Stimulated activated effector memory CD8-positive, alpha-beta T cell treated with anti-CD3 and anti-CD28 coated beads, Interleukin-12 subunit alpha, Interleukin-12 subunit beta, amount 100 ng/mL, for 72 hours (primary cell): ENCODE results near the gene OR5H14.
"Not testable (repeated sequence)": the region's sequence is repeated elsewhere in the genome, so short reads cannot be mapped to it uniquely, and the experiment has no call there.

Experiments
- ATAC-seq: fragments of 150-1000 bp; cut with Tn5 transposase; 2 replicates; pipeline ENCODE4 v1.10.0; 2021
- DNase-seq, 2 donors: peaks; one replicate each; pipeline ENCODE4 v3.0.0; 2021 to 2022; ENCODE audit warnings: low spot score in 2 of 2
- H3K27ac Mint-ChIP-seq: one replicate; pipeline ENCODE4 v1.8.0; 2022; ENCODE audit warnings: mild to moderate bottlenecking, mixed read lengths
- H3K36me3 Mint-ChIP-seq: one replicate; pipeline ENCODE4 v1.8.0; 2022; ENCODE audit warnings: mild to moderate bottlenecking, mixed read lengths
- H3K4me1 Mint-ChIP-seq: one replicate; pipeline ENCODE4 v1.8.0; 2022; ENCODE audit warnings: mixed read lengths
- H3K4me3 Mint-ChIP-seq: one replicate; pipeline ENCODE4 v1.8.0; 2022; ENCODE audit warnings: mild to moderate bottlenecking, mixed read lengths
- H3K9me3 Mint-ChIP-seq: one replicate; pipeline ENCODE4 v1.8.0; 2022; ENCODE audit warnings: mixed read lengths

Gene OR5H14

DNA sequence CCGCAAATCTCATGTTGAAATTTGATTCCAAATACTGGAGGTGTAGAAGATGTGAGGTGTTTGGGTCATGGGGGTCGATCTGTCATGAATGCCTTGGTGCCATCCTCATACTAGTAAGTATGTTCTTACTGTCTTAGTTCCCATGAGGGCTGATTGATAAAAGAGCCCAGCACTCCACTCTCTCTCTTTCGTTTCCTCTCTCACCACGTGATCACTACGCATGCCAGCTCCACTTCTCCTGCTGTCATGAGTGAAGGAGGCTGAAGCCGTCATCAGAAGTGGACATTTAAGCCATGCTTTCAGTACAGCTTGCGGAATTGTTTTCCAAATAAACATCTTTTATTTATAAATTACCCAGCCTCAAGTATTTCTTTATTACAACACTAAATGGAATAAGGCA, 25.3 kb downstream of the OR5H14 start:
- H3K4me1 Mint-ChIP-seq: no peaks in the 10 kb centered on the region
- H3K27ac Mint-ChIP-seq: no peak overlapping the region
- no peak for ATAC-seq
- no peaks in the 10 kb centered on the region for H3K9me3 Mint-ChIP-seq
- H3K36me3 Mint-ChIP-seq: no peaks in the 10 kb centered on the region
- no peak overlapping the region for H3K4me3 Mint-ChIP-seq
- DNase-seq: no peak

DNA sequence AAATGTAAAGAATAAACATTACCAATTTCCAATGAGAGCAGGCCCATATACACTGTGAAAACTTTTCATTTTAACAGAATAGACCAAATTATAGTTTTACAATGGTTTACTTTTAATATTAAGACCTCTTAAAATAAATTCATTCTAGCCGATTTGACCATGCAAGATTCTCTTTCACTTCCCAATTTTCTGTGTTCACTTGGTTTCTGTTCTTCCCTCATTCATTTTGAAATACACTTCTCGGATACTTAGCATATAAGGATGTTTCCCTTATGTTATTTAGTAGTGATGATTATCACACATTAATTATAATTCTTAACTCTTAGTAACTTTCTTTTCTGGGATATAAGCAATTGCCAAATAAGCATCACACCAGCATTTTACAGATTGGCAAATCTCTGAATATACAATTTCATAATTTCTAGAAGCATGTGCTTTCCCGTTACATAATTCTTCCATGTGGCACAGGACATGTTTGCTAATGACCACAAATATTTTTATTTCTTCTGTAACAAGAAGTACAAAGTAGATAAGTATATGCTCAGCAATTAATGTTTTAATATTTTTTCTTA, 33.1 kb downstream of the OR5H14 start:
- ATAC-seq (no peak), DNase-seq (no peak)
- no peaks in the 10 kb centered on the region for H3K9me3 Mint-ChIP-seq
- H3K36me3 Mint-ChIP-seq: no peaks in the 10 kb centered on the region
- no peak overlapping the region for H3K27ac Mint-ChIP-seq
- H3K4me1 Mint-ChIP-seq: no peaks in the 10 kb centered on the region
- no peak overlapping the region for H3K4me3 Mint-ChIP-seq

DNA sequence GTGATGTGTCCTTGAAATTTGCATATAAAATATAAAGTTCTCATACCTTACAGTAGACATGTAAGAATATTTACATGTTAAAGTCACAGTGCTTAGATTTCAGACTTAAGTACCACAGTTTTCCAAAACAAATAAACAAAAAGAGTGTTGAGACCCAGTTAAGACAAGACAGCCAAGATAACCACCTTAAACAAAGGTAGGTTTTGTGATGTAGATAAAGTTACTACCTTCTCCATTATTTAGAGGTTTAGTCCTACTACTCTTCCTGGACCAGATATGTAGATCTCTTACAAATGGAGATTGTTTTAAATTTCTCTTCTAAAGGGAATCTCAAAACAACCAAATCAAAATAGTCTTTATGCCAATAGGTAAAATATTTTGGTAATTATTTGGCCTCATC, 34.9 kb downstream of the OR5H14 start:
- Mint-ChIP-seq H3K4me3 (no peak overlapping the region), H3K27ac (no peak overlapping the region), H3K9me3 (no peaks in the 10 kb centered on the region), H3K4me1 (no peaks in the 10 kb centered on the region), H3K36me3 (no peaks in the 10 kb centered on the region)
- ATAC-seq (no peak), DNase-seq (no peak)

DNA sequence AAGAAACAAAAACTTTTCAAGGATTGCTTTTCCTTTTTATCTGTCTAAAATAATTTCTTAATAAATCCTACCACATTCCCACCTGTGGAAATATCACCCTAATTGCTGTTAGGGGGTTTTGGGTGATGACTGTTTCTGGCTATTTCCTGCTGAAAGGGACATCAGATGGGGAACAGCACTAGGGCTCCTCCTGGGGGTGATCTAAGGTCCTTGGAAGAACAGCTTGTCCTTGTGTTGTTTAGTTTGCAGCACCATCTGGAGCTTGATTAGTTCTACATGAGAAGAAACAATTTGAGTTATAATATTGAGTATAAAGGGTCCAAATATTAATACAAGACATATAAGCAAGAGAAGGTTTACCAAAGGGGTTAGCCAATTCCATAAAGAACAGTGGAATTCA, 37.9 kb downstream of the OR5H14 start:
- Mint-ChIP-seq H3K9me3 (no peaks in the 10 kb centered on the region), H3K4me3 (no peak overlapping the region), H3K36me3 (no peaks in the 10 kb centered on the region), H3K27ac (no peak overlapping the region), H3K4me1 (peaks cover 6% of the 10 kb centered on the region)
- no peak for ATAC-seq
- no peak for DNase-seq

DNA sequence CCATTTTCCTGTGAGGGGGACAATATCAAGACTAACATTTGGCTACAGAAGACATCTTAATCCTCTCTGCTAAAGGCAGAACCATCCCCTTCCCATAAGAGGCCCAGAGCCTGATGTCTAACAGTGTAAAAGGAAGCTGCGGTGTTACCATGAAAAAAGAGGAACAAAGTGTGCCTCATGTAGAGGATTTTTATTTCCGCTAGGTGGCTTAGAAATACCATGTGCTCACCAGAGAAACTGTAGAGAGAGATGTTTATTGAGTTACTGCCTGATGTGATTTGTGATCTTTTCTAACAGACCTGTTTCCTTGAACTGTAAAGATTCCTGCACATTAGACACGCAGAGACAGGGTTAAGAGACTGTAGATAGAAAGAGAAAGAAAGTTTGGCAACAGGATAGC, 41.3 kb downstream of the OR5H14 start:
- no peaks in the 10 kb centered on the region for H3K36me3 Mint-ChIP-seq
- no peaks in the 10 kb centered on the region for H3K9me3 Mint-ChIP-seq
- peaks cover 6% of the 10 kb centered on the region for H3K4me1 Mint-ChIP-seq
- ATAC-seq: peak; percentile 64
- H3K27ac Mint-ChIP-seq: no peak overlapping the region
- no peak overlapping the region for H3K4me3 Mint-ChIP-seq
- no peak for DNase-seq

DNA sequence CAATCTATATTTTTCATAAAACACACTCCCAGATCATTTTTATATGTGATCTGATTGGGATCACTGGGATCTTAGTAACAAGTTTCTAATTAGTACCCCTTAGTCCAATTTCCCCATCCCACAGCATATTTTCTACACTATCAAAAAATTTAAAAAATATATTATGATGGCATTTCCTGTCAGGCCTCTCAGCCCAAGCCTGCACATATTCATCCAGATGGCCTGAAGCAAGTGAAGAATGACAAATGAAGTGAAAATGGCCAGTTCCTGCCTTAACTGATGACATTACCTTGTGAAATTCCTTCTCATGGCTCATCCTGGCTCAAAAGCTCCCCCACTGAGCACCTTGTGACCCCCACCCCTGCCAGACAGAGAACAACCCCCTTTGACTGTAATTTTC, 43.6 kb downstream of the OR5H14 start:
- not testable (repeated sequence) for H3K4me1 Mint-ChIP-seq, H3K4me3 Mint-ChIP-seq, H3K9me3 Mint-ChIP-seq, H3K27ac Mint-ChIP-seq, DNase-seq, ATAC-seq, H3K36me3 Mint-ChIP-seq

DNA sequence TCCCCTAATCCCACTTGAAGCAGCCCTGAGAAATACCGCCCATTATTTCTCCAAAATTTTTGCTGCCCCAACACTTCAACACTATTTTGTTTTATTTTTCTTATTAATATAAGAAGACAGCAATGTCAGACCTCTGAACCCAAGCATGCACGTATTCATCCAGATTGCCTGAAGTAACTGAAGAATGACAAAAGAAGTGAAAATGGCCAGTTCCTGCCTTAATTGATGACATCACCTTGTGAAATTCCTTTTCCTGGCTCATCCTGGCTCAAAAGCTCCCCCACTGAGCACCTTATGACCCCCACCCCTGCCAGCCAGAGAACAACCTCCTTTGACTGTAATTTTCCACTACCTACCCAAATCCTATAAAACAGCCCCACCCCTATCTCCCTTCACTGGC, 49.0 kb downstream of the OR5H14 start:
- H3K36me3 Mint-ChIP-seq, DNase-seq, H3K27ac Mint-ChIP-seq, ATAC-seq, H3K4me3 Mint-ChIP-seq, H3K4me1 Mint-ChIP-seq, H3K9me3 Mint-ChIP-seq: not testable (repeated sequence)

DNA sequence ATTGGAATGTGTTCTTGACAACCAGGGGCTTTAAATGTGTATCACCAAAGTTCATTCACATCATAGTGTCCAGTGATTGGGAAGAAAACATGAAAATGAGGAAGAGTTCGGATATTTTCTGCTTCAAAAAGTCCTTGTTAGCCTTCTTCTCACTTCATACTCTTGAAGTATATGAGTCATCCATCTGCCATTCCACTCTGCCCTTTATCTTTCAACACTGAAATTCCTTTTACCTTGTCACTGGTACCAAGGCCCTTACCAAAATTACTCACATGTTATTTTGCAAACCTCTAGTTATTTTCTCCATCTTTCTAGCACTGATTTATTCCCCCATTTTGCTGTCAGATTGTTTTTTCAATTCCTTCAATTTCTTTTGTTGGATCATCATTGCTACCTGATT, 51.7 kb downstream of the OR5H14 start:
- Mint-ChIP-seq H3K9me3 (no peaks in the 10 kb centered on the region), H3K36me3 (no peaks in the 10 kb centered on the region), H3K4me1 (no peaks in the 10 kb centered on the region), H3K4me3 (no peak overlapping the region), H3K27ac (no peak overlapping the region)
- ATAC-seq (no peak), DNase-seq (no peak)
